ENCODE measurements around the gene KMT2D.

- TF ChIP-seq, protein P1, sequence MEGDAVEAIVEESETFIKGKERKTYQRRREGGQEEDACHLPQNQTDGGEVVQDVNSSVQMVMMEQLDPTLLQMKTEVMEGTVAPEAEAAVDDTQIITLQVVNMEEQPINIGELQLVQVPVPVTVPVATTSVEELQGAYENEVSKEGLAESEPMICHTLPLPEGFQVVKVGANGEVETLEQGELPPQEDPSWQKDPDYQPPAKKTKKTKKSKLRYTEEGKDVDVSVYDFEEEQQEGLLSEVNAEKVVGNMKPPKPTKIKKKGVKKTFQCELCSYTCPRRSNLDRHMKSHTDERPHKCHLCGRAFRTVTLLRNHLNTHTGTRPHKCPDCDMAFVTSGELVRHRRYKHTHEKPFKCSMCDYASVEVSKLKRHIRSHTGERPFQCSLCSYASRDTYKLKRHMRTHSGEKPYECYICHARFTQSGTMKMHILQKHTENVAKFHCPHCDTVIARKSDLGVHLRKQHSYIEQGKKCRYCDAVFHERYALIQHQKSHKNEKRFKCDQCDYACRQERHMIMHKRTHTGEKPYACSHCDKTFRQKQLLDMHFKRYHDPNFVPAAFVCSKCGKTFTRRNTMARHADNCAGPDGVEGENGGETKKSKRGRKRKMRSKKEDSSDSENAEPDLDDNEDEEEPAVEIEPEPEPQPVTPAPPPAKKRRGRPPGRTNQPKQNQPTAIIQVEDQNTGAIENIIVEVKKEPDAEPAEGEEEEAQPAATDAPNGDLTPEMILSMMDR (IDR thresholded peaks at IDR 0.05; ENCODE audit: low read depth, low read length), result no peak
- no peak for TF ChIP-seq EZH2phosphoT487 (IDR thresholded peaks at IDR 0.05; ENCODE audit: low read depth)
Measured at GRCh38 chr12:49037111-49037946, 23.3 kb downstream of the KMT2D start.

Measured in OCI-LY3 (cell line).